Thyroid gland (tissue), 4 donors: ENCODE measurements around the gene SPOCK1.

Experiments used
- POLR2A ChIP-seq, 2 donors: fragments of 450-650 bp; IDR thresholded peaks; one replicate each; pipeline ENCODE4 v1.6.1; 2017; ENCODE audit warnings: antibody characterized with exemption in 2 of 2, mild to moderate bottlenecking in 2 of 2, moderate library complexity in 1 of 2
- TF ChIP-seq, protein P1 (sequence below), 6 experiments: fragments of 200-600 bp in 3 of 6; fragments of 450-650 bp in 3 of 6; sonication (generic) in 3 of 6; IDR thresholded peaks; one replicate each; pipeline ENCODE4 v1.5.1; 2016 to 2019; ENCODE audit warnings: antibody characterized with exemption in 6 of 6, mild to moderate bottlenecking in 2 of 6, inconsistent platforms in 1 of 6, moderate library complexity in 1 of 6

GRCh38 chr5:137129886-137130680 lies 369.0 kb downstream of the SPOCK1 start:
- TF ChIP-seq, protein P1, sequence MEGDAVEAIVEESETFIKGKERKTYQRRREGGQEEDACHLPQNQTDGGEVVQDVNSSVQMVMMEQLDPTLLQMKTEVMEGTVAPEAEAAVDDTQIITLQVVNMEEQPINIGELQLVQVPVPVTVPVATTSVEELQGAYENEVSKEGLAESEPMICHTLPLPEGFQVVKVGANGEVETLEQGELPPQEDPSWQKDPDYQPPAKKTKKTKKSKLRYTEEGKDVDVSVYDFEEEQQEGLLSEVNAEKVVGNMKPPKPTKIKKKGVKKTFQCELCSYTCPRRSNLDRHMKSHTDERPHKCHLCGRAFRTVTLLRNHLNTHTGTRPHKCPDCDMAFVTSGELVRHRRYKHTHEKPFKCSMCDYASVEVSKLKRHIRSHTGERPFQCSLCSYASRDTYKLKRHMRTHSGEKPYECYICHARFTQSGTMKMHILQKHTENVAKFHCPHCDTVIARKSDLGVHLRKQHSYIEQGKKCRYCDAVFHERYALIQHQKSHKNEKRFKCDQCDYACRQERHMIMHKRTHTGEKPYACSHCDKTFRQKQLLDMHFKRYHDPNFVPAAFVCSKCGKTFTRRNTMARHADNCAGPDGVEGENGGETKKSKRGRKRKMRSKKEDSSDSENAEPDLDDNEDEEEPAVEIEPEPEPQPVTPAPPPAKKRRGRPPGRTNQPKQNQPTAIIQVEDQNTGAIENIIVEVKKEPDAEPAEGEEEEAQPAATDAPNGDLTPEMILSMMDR (IDR thresholded peaks at IDR 0.05): no peak
- no peak for TF ChIP-seq POLR2A (IDR thresholded peaks at IDR 0.05)
